Stimulated activated CD8-positive, alpha-beta memory T cell treated with anti-CD3 and anti-CD28 coated beads, Interleukin-15, amount 100 ng/mL, for 48 hours (primary cell): ENCODE results near the gene ALDH3B1.
A peak's percentile ranks its signal among the peaks of the same experiment; 100 is the strongest.
"Not testable (repeated sequence)": the region's sequence is repeated elsewhere in the genome, so short reads cannot be mapped to it uniquely, and the experiment has no call there.

Source experiments
- DNase-seq, 2 donors: peaks; one replicate each; pipeline ENCODE4 v3.0.0-alpha.2; 2020; ENCODE audit warnings: low read depth in 2 of 2

Gene ALDH3B1

GRCh38 chr11:68010090-68011041, at the start of gene ALDH3B1:
Gene ALDH3B1 (plus strand): TSS chr11:68010327. CDS start chr11:68015298, 4,971 bp downstream.
- no peak for DNase-seq

GRCh38 chr11:67963217-67963616, 46.9 kb upstream of the ALDH3B1 start:
- DNase-seq: not testable (repeated sequence)

- DNase-seq: not testable (repeated sequence)
Observed at GRCh38 chr11:67963879-67964278, 46.2 kb upstream of the ALDH3B1 start.

GRCh38 chr11:67964746-67965145, 45.4 kb upstream of the ALDH3B1 start:
- DNase-seq: not testable (repeated sequence)

- not testable (repeated sequence) for DNase-seq
Observed at GRCh38 chr11:67965830-67966348, 44.2 kb upstream of the ALDH3B1 start.

- DNase-seq: not testable (repeated sequence)
Observed at GRCh38 chr11:67974746-67975145, 35.4 kb upstream of the ALDH3B1 start.

GRCh38 chr11:67978766-67979418, 31.2 kb upstream of the ALDH3B1 start:
- peak in 1 of 2 donors; percentile 18 for DNase-seq

GRCh38 chr11:67981226-67981625, 28.9 kb upstream of the ALDH3B1 start:
- not testable (repeated sequence) for DNase-seq

- not testable (repeated sequence) for DNase-seq
Observed at GRCh38 chr11:67982255-67982857, 27.8 kb upstream of the ALDH3B1 start.

GRCh38 chr11:67983951-67984350, 26.2 kb upstream of the ALDH3B1 start:
- DNase-seq: no peak

GRCh38 chr11:67985302-67985701, 24.8 kb upstream of the ALDH3B1 start:
- DNase-seq: not testable (repeated sequence)

- not testable (repeated sequence) for DNase-seq
Observed at GRCh38 chr11:67990546-67991346, 19.4 kb upstream of the ALDH3B1 start.

- not testable (repeated sequence) for DNase-seq
Observed at GRCh38 chr11:67991347-67992121, 18.6 kb upstream of the ALDH3B1 start.

- DNase-seq: not testable (repeated sequence)
Observed at GRCh38 chr11:67993821-67994220, 16.3 kb upstream of the ALDH3B1 start.

- not testable (repeated sequence) for DNase-seq
Observed at GRCh38 chr11:67994387-67994786, 15.7 kb upstream of the ALDH3B1 start.

- DNase-seq: not testable (repeated sequence)
Observed at GRCh38 chr11:67995129-67995528, 15.0 kb upstream of the ALDH3B1 start.

GRCh38 chr11:67995579-67995978, 14.5 kb upstream of the ALDH3B1 start:
- DNase-seq: not testable (repeated sequence)

- DNase-seq: no peak
Observed at GRCh38 chr11:67996051-67996450, 14.1 kb upstream of the ALDH3B1 start.

GRCh38 chr11:67996622-67997474, 13.3 kb upstream of the ALDH3B1 start:
- DNase-seq: peak; percentile 35 to 38
